Measurements from ENCODE around the gene CLCA1. TPM values are rescaled to one million over a fixed set of nuclear protein-coding genes. Genes with fewer than 3 reads are reported as not detected.
A peak's percentile ranks its signal among the peaks of the same experiment; 100 is the strongest.

Gene CLCA1
- total RNA-seq (2021; ENCODE audit: unreplicated experiment) = 0.12 TPM
- polyA plus RNA-seq (2012) = not detected in 2 replicates
- Bru-seq, nascent RNA = percentile 3 among the genes with signal in this experiment
- BruChase-seq, experiment 1, labeled RNA remaining after a 6-hour chase = not detected
- BruChase-seq, experiment 2, labeled RNA remaining after a 2-hour chase = not detected
- long read RNA-seq = 0 reads

GRCh38 chr1:86468501-86468977 lies at the start of gene CLCA1:
Gene CLCA1 (plus strand): TSS chr1:86468927. CDS start chr1:86468972, 45 bp downstream.
- Histone ChIP-seq H3K36me3 (ENCODE audit: control insufficient read depth in 1 of 2, insufficient read depth in 2 of 2, low read length in 2 of 2) (no peaks in the 10 kb centered on the region), H3K4me1 (ENCODE audit: control insufficient read depth in 1 of 2, insufficient read depth in 2 of 2, low read length in 2 of 2) (no peaks in the 10 kb centered on the region), H4K20me1 (ENCODE audit: insufficient read depth) (no peaks in the 10 kb centered on the region), H3K27me3 (ENCODE audit: insufficient read depth, low read length) (no peaks in the 10 kb centered on the region), H2AFZ (ENCODE audit: low read depth, low read length, poor library complexity, severe bottlenecking) (no peak within 1 kb of the TSS), H3K9ac (ENCODE audit: low read length) (no peak within 1 kb of the TSS), H3K79me2 (ENCODE audit: insufficient read depth, low read length) (no peaks in the 10 kb centered on the region), H3K27ac (ENCODE audit: low read depth, low read length) (no peak within 1 kb of the TSS), H3K4me3 (replicated peaks in 1 of 2; ENCODE audit: low read depth in 1 of 2, low read length in 2 of 2) (no peak within 1 kb of the TSS), H3K9me2 (ENCODE audit: insufficient read depth) (no peaks in the 10 kb centered on the region), H3K4me2 (ENCODE audit: low read length) (no peak within 1 kb of the TSS), H3K9me3 (ENCODE audit: control insufficient read depth in 1 of 2, insufficient read depth in 1 of 2, low read depth in 1 of 2, low read length in 2 of 2) (no peaks in the 10 kb centered on the region)
- no peak for TF ChIP-seq EZH2 (IDR thresholded peaks at IDR 0.05)
- BruUV-seq (replicated peaks) = no TSS peak
- CTCF ChIA-PET = no interaction called here
- POLR2A ChIA-PET = no interaction called here
- RAD21 ChIA-PET (ENCODE audit: low non-redundant PET in 1 of 2, low total read pairs in 2 of 2, uncharacterized antibody in 2 of 2, unreplicated experiment in 2 of 2) = no interaction called here
- intact Hi-C loops (cut with micrococcal nuclease) = no loop called here
- DNase-seq (ENCODE audit: low read depth, low spot score) (no peak), ATAC-seq (no peak)

GRCh38 chr1:86419277-86419903 lies 49.3 kb upstream of the CLCA1 start:
- no peaks in the 10 kb centered on the region for H4K20me1 ChIP-seq (ENCODE audit: insufficient read depth)
- no peaks in the 10 kb centered on the region for H3K9me3 ChIP-seq (ENCODE audit: control insufficient read depth in 1 of 2, insufficient read depth in 1 of 2, low read depth in 1 of 2, low read length in 2 of 2)
- no peaks in the 10 kb centered on the region for H3K36me3 ChIP-seq (ENCODE audit: control insufficient read depth in 1 of 2, insufficient read depth in 2 of 2, low read length in 2 of 2)
- no peaks in the 10 kb centered on the region for H3K9me2 ChIP-seq (ENCODE audit: insufficient read depth)
- H3K27me3 ChIP-seq (ENCODE audit: insufficient read depth, low read length) = no peaks in the 10 kb centered on the region
- H3K27ac ChIP-seq (ENCODE audit: low read depth, low read length) = no peak overlapping the region
- ChIA-PET RAD21 (ENCODE audit: low non-redundant PET in 1 of 2, low total read pairs in 2 of 2, uncharacterized antibody in 2 of 2, unreplicated experiment in 2 of 2) (no interaction called here), CTCF (no interaction called here), POLR2A (no interaction called here)
- H2AFZ ChIP-seq (ENCODE audit: low read depth, low read length, poor library complexity, severe bottlenecking) = no peak overlapping the region
- BruUV-seq (replicated peaks) = no TSS peak
- no peaks in the 10 kb centered on the region for H3K4me1 ChIP-seq (ENCODE audit: control insufficient read depth in 1 of 2, insufficient read depth in 2 of 2, low read length in 2 of 2)
- intact Hi-C loops (cut with micrococcal nuclease) = loop anchor here (5.0 kb wide), 1 partner anchor 268 kb away; no protein-coding TSS in a partner anchor
- ATAC-seq = peak; percentile 92
- no peaks in the 10 kb centered on the region for H3K79me2 ChIP-seq (ENCODE audit: insufficient read depth, low read length)
- H3K4me2 ChIP-seq (ENCODE audit: low read length) = no peak overlapping the region
- no peak for DNase-seq (ENCODE audit: low read depth, low spot score)
- H3K9ac ChIP-seq (ENCODE audit: low read length) = no peak overlapping the region
- TF ChIP-seq ZNF274 (IDR thresholded peaks at IDR 0.05; ENCODE audit: low read depth, low read length) (no peak), RAD21 (IDR thresholded peaks at IDR 0.05; ENCODE audit: low read depth) (peak; percentile 66), ZFX (IDR thresholded peaks at IDR 0.05) (no peak), CTCF (IDR thresholded peaks at IDR 0.05 in 2 of 3, conservative IDR thresholded peaks at IDR 0.05 in 1 of 3; ENCODE audit: borderline replicate concordance in 1 of 3, insufficient read depth in 1 of 3, low read depth in 2 of 3, low read length in 2 of 3) (peak; percentile 53 to 69 (median 64); a peak in 5 of 6 replicates), SIN3A (IDR thresholded peaks at IDR 0.05; ENCODE audit: low read depth) (no peak), JUND (IDR thresholded peaks at IDR 0.05) (no peak), SRF (IDR thresholded peaks at IDR 0.05; ENCODE audit: low read depth) (no peak), YY1 (IDR thresholded peaks at IDR 0.05; ENCODE audit: extremely low read depth, insufficient replicate concordance, low read depth, low read length) (no peak)
- H3K4me3 ChIP-seq (replicated peaks in 1 of 2; ENCODE audit: low read depth in 1 of 2, low read length in 2 of 2) = no peak overlapping the region
